Aorta (tissue), 5 donors: Measurements from ENCODE around the gene EIF2S2. TPM values are rescaled to one million over a fixed set of nuclear protein-coding genes. Genes with fewer than 3 reads are reported as not detected.

Experiments
- ATAC-seq: fragments of 200-7000 bp; cut with Tn5 transposase; one replicate; pipeline ENCODE4 v1.9.1; 2022; ENCODE audit warnings: moderate library complexity; ENCODE audit not compliant: low FRiP score
- DNase-seq, 2 donors: peaks; one replicate each; pipeline ENCODE4 v3.0.0-alpha.2; 2020
- H3K27ac ChIP-seq, 2 donors: one replicate each; pipeline ENCODE4 v1.5.1; 2013; ENCODE audit warnings: low read length in 2 of 2, mild to moderate bottlenecking in 2 of 2, moderate library complexity in 2 of 2, control low read depth in 1 of 2, inconsistent platforms in 1 of 2, low read depth in 1 of 2
- H3K27me3 ChIP-seq, 2 donors: one replicate each; pipeline ENCODE4 v1.6.1; 2013; ENCODE audit warnings: control low read depth in 1 of 2, low read length in 1 of 2, mild to moderate bottlenecking in 1 of 2, moderate library complexity in 1 of 2; ENCODE audit not compliant: insufficient read depth in 2 of 2, control insufficient read depth in 1 of 2
- H3K36me3 ChIP-seq, 2 donors: one replicate each; pipeline ENCODE4 v1.6.1; 2013; ENCODE audit warnings: control low read depth in 1 of 2, low read length in 1 of 2, mild to moderate bottlenecking in 1 of 2; ENCODE audit not compliant: insufficient read depth in 2 of 2, control insufficient read depth in 1 of 2
- H3K4me1 ChIP-seq, 2 donors: one replicate each; pipeline ENCODE4 v1.6.1; 2013; ENCODE audit warnings: low read length in 2 of 2, control low read depth in 1 of 2, mild to moderate bottlenecking in 1 of 2, moderate library complexity in 1 of 2; ENCODE audit not compliant: insufficient read depth in 2 of 2, control insufficient read depth in 1 of 2
- H3K4me3 ChIP-seq, 2 donors: one replicate each; pipeline ENCODE4 v1.5.1; 2013; ENCODE audit warnings: low read length in 2 of 2, control low read depth in 1 of 2, mild to moderate bottlenecking in 1 of 2
- H3K9me3 ChIP-seq: one replicate; pipeline ENCODE4 v1.6.1; 2013; ENCODE audit warnings: mild to moderate bottlenecking, low read length; ENCODE audit not compliant: control insufficient read depth
- WGBS, 2 donors: extraction: QIAGEN DNeasy Blood & Tissue Kit; methylation state at CpG; one replicate each; pipeline ENCODE4 v1.1.7; 2013; 5-methylcytosine and 5-hydroxymethylcytosine counted together
- intact Hi-C, 2 donors: fragments of 100-400 bp; cut with DNase I; formaldehyde crosslinking; loops; one replicate each; pipeline versions ENCODE4 v1.14.2 to v1.15.0; 2022
- polyA plus RNA-seq, 2 donors: library from polyadenylated mRNA; stranded (reverse); fragments of 200-250 nt; gene quantifications; one replicate each; pipeline ENCODE4 v1.2.3, GENCODE V29; 2013
- total RNA-seq, 2 donors: library from RNA; stranded (reverse); fragmentation: NEBNext Ultra II Directional; extraction: Animal tissue kit (Norgen Biotek cat#: 25700); gene quantifications; one replicate each; pipeline ENCODE4 v1.2.1, GENCODE V29; 2021
- donor health status: healthy with polysubstance abuse.
- donor health status: Bipolar disorder and iron deficiency.
- donor health status: DM: no; HTN: no; CAD: no.
- donor health status: DM: no; HTN: no; CAD: no.
- donor health status: DM: yes; HTN: yes; CAD: no.

The EIF2S2 gene
- total and polyA plus RNA-seq, 4 donors, result 37.1 to 54.0 (median 48.1) TPM

DNA sequence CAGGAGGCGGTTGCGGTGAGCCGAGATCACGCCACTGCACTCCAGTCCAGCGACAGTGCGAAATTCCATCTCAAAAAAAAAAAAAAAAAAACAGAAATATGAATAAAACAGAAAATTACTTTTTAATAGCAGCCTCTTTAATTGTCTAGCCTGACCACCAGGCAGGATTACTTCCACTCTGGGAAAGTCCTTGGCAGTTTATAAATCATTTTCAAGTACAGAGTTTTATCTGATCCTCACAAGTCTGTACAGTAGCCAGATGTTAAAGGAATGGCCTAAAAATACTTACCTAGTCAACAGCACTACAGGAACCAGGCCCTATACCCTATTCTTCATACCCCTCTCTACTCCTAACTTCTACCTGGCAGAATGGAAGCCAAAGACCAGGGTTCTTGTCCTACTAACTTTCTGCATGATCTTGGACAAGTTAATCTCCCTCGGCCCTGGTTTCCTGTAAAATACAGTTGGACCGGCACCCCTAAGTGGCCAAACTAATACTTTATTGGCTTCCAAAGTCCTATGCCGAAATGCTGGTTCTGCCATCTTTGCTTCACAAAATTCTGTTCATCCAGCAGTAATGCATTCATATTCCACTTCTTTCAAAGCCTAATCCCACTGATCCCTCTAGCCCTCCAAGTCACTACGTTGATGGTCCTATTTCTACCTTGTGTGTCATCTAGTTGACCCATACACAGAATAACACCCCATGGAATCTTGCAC, 1.9 kb downstream of the EIF2S2 start:
- Histone ChIP-seq H3K27ac (peak overlapping the region in 1 of 2 donors; percentile 2), H3K36me3 (peaks cover 0 to 2% of the 10 kb centered on the region in 2 donors), H3K4me3 (peak overlapping the region; percentile 78 to 95), H3K9me3 (no peaks in the 10 kb centered on the region), H3K27me3 (no peaks in the 10 kb centered on the region), H3K4me1 (peaks cover 5 to 6% of the 10 kb centered on the region in 2 donors)
- WGBS, 2 donors, result 70 to 78% methylated on average over 10 of the region's 10 CpGs
- ATAC-seq, result no peak
- DNase-seq, result no peak
- intact Hi-C loops, result no loop called here

DNA sequence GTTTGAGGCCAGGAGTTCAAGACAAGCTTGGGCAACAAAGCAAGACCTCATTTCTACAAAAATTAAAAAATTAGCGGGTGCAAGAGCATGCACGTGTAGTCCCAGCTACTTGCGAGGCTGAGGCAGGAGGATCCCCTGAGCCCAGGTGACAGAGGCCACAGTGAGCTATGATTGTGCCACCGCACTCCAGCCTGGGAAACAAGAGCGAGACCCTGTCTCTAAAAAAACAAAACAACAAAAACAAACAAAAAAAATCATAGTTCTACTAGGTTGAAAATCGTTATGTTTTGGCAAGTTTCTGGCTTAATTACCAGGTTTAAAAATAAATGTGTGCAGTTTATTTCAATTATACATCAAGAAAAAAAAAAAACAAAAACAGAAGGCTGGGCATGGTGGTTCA, 2.6 kb downstream of the EIF2S2 start:
- H3K9me3 ChIP-seq, result no peaks in the 10 kb centered on the region
- ATAC-seq (no peak), DNase-seq (no peak)
- no peaks in the 10 kb centered on the region for H3K27me3 ChIP-seq
- H3K4me1 ChIP-seq, result peaks cover 5 to 6% of the 10 kb centered on the region in 2 donors
- peaks cover 2 to 5% of the 10 kb centered on the region in 2 donors for H3K36me3 ChIP-seq
- H3K4me3 ChIP-seq, result no peak overlapping the region
- 88 to 89% methylated on average over 6 of the region's 6 CpGs for WGBS, 2 donors
- intact Hi-C loops, result no loop called here
- H3K27ac ChIP-seq, result no peak overlapping the region

DNA sequence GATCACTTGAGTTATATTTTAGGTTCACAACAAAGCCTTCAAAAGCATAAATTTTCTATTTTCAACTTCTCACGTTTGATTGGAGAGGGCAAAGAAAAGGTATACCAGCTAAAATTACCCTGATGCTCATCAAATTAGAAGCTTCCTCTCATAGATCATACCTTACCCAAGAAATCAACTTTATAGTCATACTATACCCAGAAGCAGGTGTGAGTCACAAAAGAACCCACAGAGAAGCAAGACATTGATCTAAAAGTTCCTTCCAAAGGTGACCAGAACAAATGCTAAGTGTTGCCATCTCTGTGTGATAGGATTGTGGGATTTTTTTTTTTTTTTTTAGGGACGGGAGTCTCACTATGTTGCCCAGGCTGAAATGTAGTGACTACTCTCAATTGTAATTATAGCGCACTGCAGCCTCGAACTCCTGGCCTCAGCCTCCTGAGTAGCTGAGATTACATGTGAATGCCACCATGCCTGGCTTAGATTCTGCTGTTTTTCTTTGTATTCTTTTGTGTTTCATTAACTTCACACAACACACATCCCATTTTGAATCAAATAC, 3.3 kb downstream of the EIF2S2 start:
- WGBS, 2 donors, result 71 to 74% methylated on average over 4 of the region's 4 CpGs
- Histone ChIP-seq H3K36me3 (peaks cover 2 to 5% of the 10 kb centered on the region in 2 donors), H3K9me3 (no peaks in the 10 kb centered on the region), H3K4me1 (peaks cover 5 to 6% of the 10 kb centered on the region in 2 donors), H3K27me3 (no peaks in the 10 kb centered on the region), H3K4me3 (no peak overlapping the region), H3K27ac (no peak overlapping the region)
- ATAC-seq, result no peak
- DNase-seq, result no peak
- intact Hi-C loops, result no loop called here

DNA sequence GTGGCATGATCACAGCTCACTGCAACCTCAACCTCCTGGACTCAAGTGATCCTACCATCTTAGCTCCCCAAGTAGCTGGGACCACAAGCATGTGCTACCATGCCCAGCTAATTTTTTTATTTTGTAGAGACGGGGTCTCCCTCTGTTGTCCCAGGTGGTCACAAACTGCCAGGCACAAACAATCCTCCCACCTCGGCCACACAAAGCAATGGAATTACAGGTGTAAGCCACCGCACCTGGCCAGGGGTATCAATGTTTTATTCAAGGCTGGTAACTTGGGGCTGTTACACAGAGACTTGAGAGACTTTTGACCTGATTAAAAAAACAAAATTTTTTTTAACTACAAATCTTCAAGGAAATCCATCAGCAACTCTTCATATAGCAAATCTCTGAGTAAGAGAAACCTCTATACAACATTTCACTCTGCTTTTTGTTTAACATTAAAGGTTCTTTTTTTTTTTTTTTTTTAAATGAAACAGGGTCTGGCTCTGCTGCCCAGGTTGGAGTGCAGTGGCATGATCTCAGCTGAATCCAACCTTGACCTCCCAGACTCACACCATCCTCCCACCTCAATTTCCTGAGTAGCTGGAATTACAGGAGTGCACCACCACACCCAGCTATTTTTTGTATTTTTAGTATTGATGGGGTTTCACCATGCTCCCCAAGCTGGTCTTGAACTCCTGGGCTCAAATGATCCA, 5.9 kb downstream of the EIF2S2 start:
- DNase-seq, result no peak
- Histone ChIP-seq H3K27me3 (no peaks in the 10 kb centered on the region), H3K27ac (no peak overlapping the region), H3K9me3 (no peaks in the 10 kb centered on the region), H3K36me3 (peaks cover 2 to 5% of the 10 kb centered on the region in 2 donors), H3K4me3 (no peak overlapping the region), H3K4me1 (peaks cover 5 to 6% of the 10 kb centered on the region in 2 donors)
- WGBS, 2 donors, result 84 to 88% methylated on average over 3 of the region's 3 CpGs
- ATAC-seq, result no peak
- intact Hi-C loops, result no loop called here

DNA sequence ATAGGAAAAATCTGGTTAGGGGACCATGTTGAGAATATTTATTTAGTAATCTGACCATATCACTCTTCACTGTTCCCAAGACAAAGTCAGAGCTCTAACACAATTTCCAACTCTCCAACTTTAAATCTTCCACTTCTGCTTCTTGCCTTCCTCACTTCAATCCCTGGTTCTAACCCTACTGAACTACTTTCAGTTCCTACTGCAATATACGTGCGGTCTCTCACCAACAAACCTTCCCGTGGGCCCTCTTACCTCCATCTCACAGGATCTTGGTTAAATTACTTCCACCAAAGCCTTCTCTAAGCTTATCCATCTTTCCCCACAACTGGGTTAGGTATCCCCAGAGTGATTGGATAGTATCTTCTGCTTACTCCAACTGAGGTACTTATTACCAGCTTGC, 8.0 kb downstream of the EIF2S2 start:
- Histone ChIP-seq H3K9me3 (no peaks in the 10 kb centered on the region), H3K27me3 (no peaks in the 10 kb centered on the region), H3K27ac (no peak overlapping the region), H3K36me3 (peaks cover 2 to 3% of the 10 kb centered on the region in 2 donors), H3K4me3 (no peak overlapping the region), H3K4me1 (no peaks in the 10 kb centered on the region)
- ATAC-seq, result no peak
- 86 to 89% methylated on average over 3 of the region's 3 CpGs for WGBS, 2 donors
- DNase-seq, result no peak
- intact Hi-C loops, result no loop called here

DNA sequence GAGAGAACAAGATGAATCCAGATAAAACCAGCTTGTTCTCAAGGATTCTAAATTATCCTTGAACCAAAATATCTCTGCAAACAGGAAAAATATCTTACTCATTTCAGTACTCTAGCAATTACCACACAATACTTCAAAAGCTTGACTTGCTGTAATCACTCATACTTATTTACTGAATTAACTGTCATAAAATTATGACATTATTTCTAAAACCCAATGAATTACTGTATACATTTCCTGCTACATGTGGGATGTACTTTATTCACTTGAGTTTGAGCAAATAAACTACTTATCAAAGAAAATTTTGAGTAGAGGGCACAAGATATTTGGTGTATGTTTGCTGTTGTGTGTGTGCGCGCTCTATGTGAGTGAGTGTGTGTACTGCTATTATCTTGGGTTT, 9.7 kb downstream of the EIF2S2 start:
- intact Hi-C loops, result no loop called here
- no peak for DNase-seq
- no peak overlapping the region for H3K4me3 ChIP-seq
- H3K27me3 ChIP-seq, result no peaks in the 10 kb centered on the region
- H3K4me1 ChIP-seq, result no peaks in the 10 kb centered on the region
- WGBS, 2 donors, result 98 to 100% methylated on average over 2 of the region's 2 CpGs
- H3K36me3 ChIP-seq, result peaks cover 2 to 3% of the 10 kb centered on the region in 2 donors
- H3K9me3 ChIP-seq, result no peaks in the 10 kb centered on the region
- no peak for ATAC-seq
- H3K27ac ChIP-seq, result no peak overlapping the region

DNA sequence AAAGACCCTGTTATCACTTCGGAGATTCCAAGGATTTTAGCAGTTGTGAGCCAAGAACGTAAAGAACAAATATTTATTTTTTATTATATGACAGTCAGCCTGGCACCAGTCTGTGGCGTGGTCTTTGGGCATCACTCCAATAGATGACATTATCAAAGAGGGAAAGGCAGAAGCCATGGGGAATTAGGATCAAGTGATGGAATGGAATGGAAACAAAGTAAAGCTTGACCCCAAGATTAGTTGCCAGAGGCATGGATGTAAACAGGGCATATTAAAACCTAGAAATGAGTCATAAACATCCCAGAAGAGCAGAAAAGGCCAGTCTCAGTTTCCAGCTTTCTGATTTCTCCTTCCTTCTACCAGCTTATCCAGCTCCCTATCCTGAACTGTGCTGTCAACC, 11.5 kb downstream of the EIF2S2 start:
- Histone ChIP-seq H3K27ac (no peak overlapping the region), H3K27me3 (no peaks in the 10 kb centered on the region), H3K4me1 (no peaks in the 10 kb centered on the region), H3K9me3 (no peaks in the 10 kb centered on the region), H3K4me3 (no peak overlapping the region), H3K36me3 (peaks cover 8 to 9% of the 10 kb centered on the region in 2 donors)
- DNase-seq (no peak), ATAC-seq (no peak)
- WGBS, 2 donors, result 52 to 54% methylated on average over 3 of the region's 3 CpGs
- intact Hi-C loops, result no loop called here

DNA sequence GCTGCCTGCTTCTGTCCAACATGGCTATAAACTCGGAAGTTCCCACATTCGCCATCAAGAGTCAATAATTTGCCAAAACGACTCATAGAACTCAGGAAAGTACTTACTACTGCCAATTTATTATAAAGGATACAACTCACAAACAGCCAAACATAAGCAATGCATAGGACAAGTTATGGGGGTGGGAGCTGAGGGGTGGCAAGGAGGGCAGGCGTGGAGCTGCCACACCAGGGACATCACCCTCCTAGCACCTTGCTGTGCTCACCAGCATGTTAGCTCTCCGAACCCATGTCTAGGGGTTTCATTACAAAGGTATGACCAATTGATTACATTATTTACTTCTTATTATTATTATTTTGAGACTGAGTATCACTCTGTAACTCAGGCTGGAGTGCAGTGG, 12.4 kb downstream of the EIF2S2 start:
- H3K4me3 ChIP-seq, result no peak overlapping the region
- H3K27ac ChIP-seq, result no peak overlapping the region
- ATAC-seq (no peak), DNase-seq (no peak)
- no peaks in the 10 kb centered on the region for H3K4me1 ChIP-seq
- H3K36me3 ChIP-seq, result peaks cover 6% of the 10 kb centered on the region in 2 donors
- WGBS, 2 donors, result 79 to 80% methylated on average over 5 of the region's 5 CpGs
- no peaks in the 10 kb centered on the region for H3K27me3 ChIP-seq
- H3K9me3 ChIP-seq, result no peaks in the 10 kb centered on the region
- intact Hi-C loops, result no loop called here
